Naive thymus-derived CD4-positive, alpha-beta T cell (primary cell): ENCODE measurements around the gene GTSF1L. TPM values are rescaled to one million over a fixed set of nuclear protein-coding genes. Genes with fewer than 3 reads are reported as not detected.
A peak's percentile ranks its signal among the peaks of the same experiment; 100 is the strongest.

Experiments
- ATAC-seq: fragments of 150-1000 bp; cut with Tn5 transposase; 2 replicates; pipeline ENCODE4 v1.10.0; 2021; ENCODE audit warnings: mild to moderate bottlenecking, moderate library complexity
- CTCF ChIA-PET: fragments of 350-600 bp; sonication (Branson Sonifier 250); formaldehyde crosslinking; loops from one replicate; lab custom pipeline; 2021; ENCODE audit warnings: antibody characterized with exemption; lab: Charles Lee
- POLR2A ChIA-PET: fragments of 350-600 bp; sonication (Branson Sonifier 250); formaldehyde crosslinking; loops from one replicate; lab custom pipeline; 2021; ENCODE audit warnings: antibody characterized with exemption, inconsistent platforms; lab: Charles Lee
- DNase-seq, 9 donors: peaks; one replicate each; pipeline versions ENCODE4 v3.0.0 to v3.0.0-alpha.2; 2020 to 2022; ENCODE audit warnings: mixed read lengths in 1 of 9
- H3K27ac ChIP-seq: one replicate; pipeline ENCODE4 v1.7.0; 2013; ENCODE audit warnings: mild to moderate bottlenecking, low read depth, low read length, moderate library complexity
- H3K27me3 ChIP-seq, 2 donors: one replicate each; pipeline ENCODE4 v1.7.0; 2013; ENCODE audit warnings: low read length in 2 of 2, mild to moderate bottlenecking in 2 of 2, moderate library complexity in 2 of 2; ENCODE audit not compliant: control insufficient read depth in 2 of 2, insufficient read depth in 2 of 2
- H3K36me3 ChIP-seq, 3 experiments: 1 replicate in 2 of 3; 2 replicates in 1 of 3; pipeline ENCODE4 v1.7.0; 2013; ENCODE audit warnings: low read length in 3 of 3, mild to moderate bottlenecking in 3 of 3, moderate library complexity in 1 of 3; ENCODE audit not compliant: insufficient read depth in 3 of 3, control insufficient read depth in 2 of 3
- H3K4me1 ChIP-seq, 2 donors: one replicate each; pipeline ENCODE4 v1.7.0; 2013; ENCODE audit warnings: low read length in 2 of 2, mild to moderate bottlenecking in 2 of 2, moderate library complexity in 1 of 2; ENCODE audit not compliant: control insufficient read depth in 2 of 2, insufficient read depth in 2 of 2
- H3K4me3 ChIP-seq: 2 replicates; pipeline ENCODE4 v1.7.0; 2013; ENCODE audit warnings: mild to moderate bottlenecking, low read length
- H3K9me3 ChIP-seq, 3 experiments: 1 replicate in 2 of 3; 2 replicates in 1 of 3; pipeline ENCODE4 v1.7.0; 2013; ENCODE audit warnings: low read length in 3 of 3; ENCODE audit not compliant: control insufficient read depth in 2 of 3
- H3K27ac Mint-ChIP-seq, 9 donors: one replicate each; pipeline ENCODE4 v1.8.0; 2020 to 2022; ENCODE audit warnings: mixed read lengths in 9 of 9, mild to moderate bottlenecking in 8 of 9, moderate library complexity in 5 of 9, inconsistent platforms in 2 of 9
- H3K27me3 Mint-ChIP-seq, 5 donors: one replicate each; pipeline ENCODE4 v1.8.0; 2021 to 2022; ENCODE audit warnings: mixed read lengths in 5 of 5, mild to moderate bottlenecking in 1 of 5
- H3K36me3 Mint-ChIP-seq, 5 donors: one replicate each; pipeline ENCODE4 v1.8.0; 2020 to 2022; ENCODE audit warnings: mixed read lengths in 5 of 5, mild to moderate bottlenecking in 3 of 5, inconsistent platforms in 1 of 5
- H3K4me1 Mint-ChIP-seq, 7 donors: one replicate each; pipeline ENCODE4 v1.8.0; 2020 to 2022; ENCODE audit warnings: mixed read lengths in 7 of 7, mild to moderate bottlenecking in 3 of 7, inconsistent platforms in 1 of 7
- H3K4me3 Mint-ChIP-seq, 10 donors: one replicate each; pipeline ENCODE4 v1.8.0; 2020 to 2022; ENCODE audit warnings: mild to moderate bottlenecking in 10 of 10, mixed read lengths in 10 of 10, moderate library complexity in 6 of 10, inconsistent platforms in 2 of 10
- H3K9me3 Mint-ChIP-seq, 11 donors: one replicate each; pipeline ENCODE4 v1.8.0; 2020 to 2022; ENCODE audit warnings: mixed read lengths in 11 of 11, mild to moderate bottlenecking in 4 of 11, inconsistent platforms in 1 of 11, moderate library complexity in 1 of 11
- intact Hi-C, 2 donors: fragments of 100-400 bp; cut with micrococcal nuclease; formaldehyde crosslinking; loops; one replicate each; pipeline ENCODE4 v1.15.1; 2023
- polyA plus RNA-seq, 2 donors: library from polyadenylated mRNA; unstranded; fragments of 300-500 nt; fragmentation: Illumina TruSeq; gene quantifications; one replicate each; pipeline ENCODE4 v1.2.3, GENCODE V29; 2021
- total RNA-seq, 6 experiments: library from RNA in 5 of 6; stranded (reverse) in 5 of 6; gene quantifications; 1 replicate in 5 of 6; 2 replicates in 1 of 6; pipeline ENCODE4 v1.2.3 and lab custom pipeline; 2021 to 2026

Gene GTSF1L
- total and polyA plus RNA-seq, 7 experiments from 2014 or later: 1.4 to 1.7 TPM; not detected in 5

DNA sequence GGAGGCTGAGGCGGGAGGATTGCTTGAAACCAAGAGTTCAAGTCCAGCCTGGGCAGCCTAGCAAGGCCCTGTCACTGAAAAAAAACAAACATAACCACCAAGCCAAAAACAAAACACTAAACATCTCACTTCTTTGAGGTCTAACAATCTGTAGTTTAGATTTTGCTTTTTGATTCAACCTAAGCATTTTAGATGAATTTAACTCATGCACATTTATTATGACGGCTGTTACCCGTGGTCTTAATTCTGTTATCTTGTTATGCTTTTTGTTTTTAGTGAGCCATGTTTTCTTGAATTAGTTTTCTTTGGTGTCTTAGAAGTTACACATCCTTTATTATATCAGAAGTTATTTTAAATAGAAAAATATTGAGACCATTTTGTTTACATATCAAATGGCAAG is 13.8 kb upstream of the GTSF1L start:
- Histone ChIP-seq H3K9me3 (no peaks in the 10 kb centered on the region), H3K36me3 (no peaks in the 10 kb centered on the region), H3K4me1 (peaks cover 0 to 9% of the 10 kb centered on the region in 2 donors), H3K27me3 (no peaks in the 10 kb centered on the region), H3K27ac (no peak overlapping the region), H3K4me3 (no peak overlapping the region)
- no peak for DNase-seq
- ATAC-seq: no peak
- POLR2A ChIA-PET: no interaction called here
- CTCF ChIA-PET: no interaction called here
- H3K9me3 Mint-ChIP-seq: no peaks in the 10 kb centered on the region
- H3K27ac Mint-ChIP-seq: peak overlapping the region in 1 of 9 donors; percentile 38
- H3K36me3 Mint-ChIP-seq: peaks cover 0 to 1% (median 0%) of the 10 kb centered on the region in 5 donors
- no peaks in the 10 kb centered on the region for H3K27me3 Mint-ChIP-seq
- intact Hi-C loops: no loop called here
- H3K4me1 Mint-ChIP-seq: peaks cover 0 to 19% (median 9%) of the 10 kb centered on the region in 7 donors
- no peak overlapping the region for H3K4me3 Mint-ChIP-seq

GRCh38 chr20:43739148-43739749 is 12.4 kb upstream of the GTSF1L start:
- ATAC-seq (no peak), DNase-seq (no peak)
- Histone ChIP-seq H3K4me3 (no peak overlapping the region), H3K9me3 (no peaks in the 10 kb centered on the region), H3K36me3 (no peaks in the 10 kb centered on the region), H3K4me1 (no peaks in the 10 kb centered on the region), H3K27ac (no peak overlapping the region), H3K27me3 (no peaks in the 10 kb centered on the region)
- no peaks in the 10 kb centered on the region for H3K9me3 Mint-ChIP-seq
- ChIA-PET CTCF (no interaction called here), POLR2A (no interaction called here)
- no peaks in the 10 kb centered on the region for H3K27me3 Mint-ChIP-seq
- H3K27ac Mint-ChIP-seq: peak overlapping the region in 1 of 9 donors; percentile 42
- H3K4me1 Mint-ChIP-seq: peaks cover 2 to 21% (median 12%) of the 10 kb centered on the region in 7 donors
- intact Hi-C loops: no loop called here
- H3K4me3 Mint-ChIP-seq: no peak overlapping the region
- peaks cover 0 to 1% (median 0%) of the 10 kb centered on the region in 5 donors for H3K36me3 Mint-ChIP-seq

GRCh38 chr20:43737925-43738324 is 11.1 kb upstream of the GTSF1L start:
- POLR2A ChIA-PET: no interaction called here
- H3K27ac Mint-ChIP-seq: peak overlapping the region in 1 of 9 donors; percentile 7

GRCh38 chr20:43736588-43737158 is 9.9 kb upstream of the GTSF1L start:
- Histone ChIP-seq H3K4me1 (peaks cover 0 to 15% of the 10 kb centered on the region in 2 donors), H3K4me3 (no peak overlapping the region), H3K9me3 (no peaks in the 10 kb centered on the region), H3K36me3 (no peaks in the 10 kb centered on the region), H3K27me3 (no peaks in the 10 kb centered on the region), H3K27ac (no peak overlapping the region)
- DNase-seq (peak in 3 of 9 donors; percentile 6 to 34 (median 17)), ATAC-seq (peak; percentile 46)
- Mint-ChIP-seq H3K9me3 (no peaks in the 10 kb centered on the region), H3K36me3 (peaks cover 0 to 1% (median 0%) of the 10 kb centered on the region in 5 donors), H3K4me3 (no peak overlapping the region), H3K27me3 (peaks cover 0 to 8% (median 0%) of the 10 kb centered on the region in 5 donors), H3K27ac (peak overlapping the region in 2 of 9 donors; percentile 43 to 47), H3K4me1 (peaks cover 5 to 44% (median 23%) of the 10 kb centered on the region in 7 donors)
- intact Hi-C loops: no loop called here
- ChIA-PET CTCF (no interaction called here), POLR2A (interaction anchor here (2.0 kb wide), 1 partner anchor 14 kb away, joined by 6 read pairs; no protein-coding TSS in a partner anchor)

More at GRCh38 chr20:43737925-43738324, 11.1 kb upstream of the GTSF1L start:
- Mint-ChIP-seq H3K27me3 (peaks cover 0 to 3% (median 0%) of the 10 kb centered on the region in 5 donors), H3K9me3 (no peaks in the 10 kb centered on the region), H3K36me3 (peaks cover 0 to 1% (median 0%) of the 10 kb centered on the region in 5 donors), H3K4me3 (no peak overlapping the region), H3K4me1 (peaks cover 5 to 31% (median 21%) of the 10 kb centered on the region in 7 donors)
- Histone ChIP-seq H3K27ac (no peak overlapping the region), H3K4me3 (no peak overlapping the region), H3K27me3 (no peaks in the 10 kb centered on the region), H3K4me1 (peaks cover 0 to 5% of the 10 kb centered on the region in 2 donors), H3K36me3 (no peaks in the 10 kb centered on the region), H3K9me3 (no peaks in the 10 kb centered on the region)
- intact Hi-C loops: no loop called here
- ATAC-seq (no peak), DNase-seq (no peak)
- CTCF ChIA-PET: no interaction called here

DNA sequence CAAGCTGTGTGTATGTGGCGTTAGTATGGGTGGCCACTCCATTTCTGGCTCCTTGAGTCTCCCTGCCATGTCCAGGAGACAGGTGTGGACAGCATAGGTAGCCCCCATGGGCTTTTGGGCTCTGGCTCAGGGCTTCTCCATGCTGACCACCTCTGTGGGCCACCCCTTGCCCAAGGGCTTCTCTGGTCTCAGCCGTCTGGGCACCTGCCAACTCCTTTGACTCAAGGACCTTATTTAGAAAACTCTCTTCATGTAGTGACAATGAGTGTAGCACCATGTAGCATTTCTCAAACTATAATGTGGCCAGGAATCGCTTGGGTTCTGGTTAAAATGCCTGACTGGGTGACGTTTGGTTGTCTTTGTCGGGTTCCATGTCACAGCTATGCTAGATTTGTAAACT is 5.1 kb upstream of the GTSF1L start:
- intact Hi-C loops: no loop called here
- Mint-ChIP-seq H3K27ac (peak overlapping the region in 2 of 9 donors; percentile 17 to 21), H3K36me3 (peaks cover 0 to 4% (median 0%) of the 10 kb centered on the region in 5 donors), H3K4me1 (peaks cover 15 to 68% (median 46%) of the 10 kb centered on the region in 7 donors), H3K27me3 (peaks cover 0 to 8% (median 0%) of the 10 kb centered on the region in 5 donors), H3K9me3 (peaks cover 0 to 10% (median 0%) of the 10 kb centered on the region in 11 donors), H3K4me3 (peak overlapping the region in 3 of 10 donors; percentile 29 to 84 (median 75))
- Histone ChIP-seq H3K4me1 (peaks cover 0 to 29% of the 10 kb centered on the region in 2 donors), H3K27ac (no peak overlapping the region), H3K36me3 (no peaks in the 10 kb centered on the region), H3K4me3 (no peak overlapping the region), H3K9me3 (no peaks in the 10 kb centered on the region), H3K27me3 (no peaks in the 10 kb centered on the region)
- DNase-seq (no peak), ATAC-seq (no peak)
- CTCF ChIA-PET: no interaction called here
- POLR2A ChIA-PET: interaction anchor here (1.1 to 1.9 kb wide), 2 partner anchors 10 to 12 kb away, joined by 4 to 5 read pairs; no protein-coding TSS in a partner anchor

GRCh38 chr20:43731469-43731868 is 4.7 kb upstream of the GTSF1L start:
- intact Hi-C loops: no loop called here
- Mint-ChIP-seq H3K27me3 (peaks cover 0 to 8% (median 0%) of the 10 kb centered on the region in 5 donors), H3K4me3 (peak overlapping the region in 1 of 10 donors; percentile 20), H3K9me3 (peaks cover 0 to 10% (median 0%) of the 10 kb centered on the region in 11 donors), H3K27ac (no peak overlapping the region), H3K4me1 (peaks cover 15 to 69% (median 51%) of the 10 kb centered on the region in 7 donors), H3K36me3 (peaks cover 0 to 4% (median 0%) of the 10 kb centered on the region in 5 donors)
- ChIA-PET POLR2A (interaction anchor here (1.1 to 1.9 kb wide), 2 partner anchors 10 to 12 kb away, joined by 4 to 5 read pairs; no protein-coding TSS in a partner anchor), CTCF (no interaction called here)
- H3K27me3 ChIP-seq: no peaks in the 10 kb centered on the region
- no peak overlapping the region for H3K27ac ChIP-seq
- ATAC-seq (no peak), DNase-seq (no peak)
- H3K9me3 ChIP-seq: no peaks in the 10 kb centered on the region
- no peaks in the 10 kb centered on the region for H3K36me3 ChIP-seq
- H3K4me1 ChIP-seq: peaks cover 0 to 29% of the 10 kb centered on the region in 2 donors
- H3K4me3 ChIP-seq: no peak overlapping the region
